Esophagus squamous epithelium (tissue), 5 donors: ENCODE results near the gene SPATA31E1. TPM values are rescaled to one million over a fixed set of nuclear protein-coding genes. Genes with fewer than 3 reads are reported as not detected.

ENCODE experiments used
- DNase-seq: peaks from one replicate; lab custom pipeline; 2025; lab: John Stamatoyannopoulos, UW
- H3K27ac ChIP-seq, 4 donors: fragments of 200-600 bp; sonication (generic); one replicate each; pipeline ENCODE4 v1.5.1; 2016 to 2019; ENCODE audit warnings: mild to moderate bottlenecking in 1 of 4
- H3K27me3 ChIP-seq, 4 donors: fragments of 200-600 bp; sonication (generic); 1 replicate in 3 of 4; 2 replicates in 1 of 4; pipeline versions ENCODE4 v1.5.1 to v1.6.0; 2017 to 2021; ENCODE audit warnings: antibody characterized with exemption in 1 of 4
- H3K36me3 ChIP-seq, 3 donors: fragments of 200-600 bp; sonication (generic); one replicate each; pipeline ENCODE4 v1.5.1; 2016 to 2019
- H3K4me1 ChIP-seq, 3 donors: fragments of 200-600 bp; sonication (generic); one replicate each; pipeline ENCODE4 v1.5.1; 2017 to 2019
- H3K4me3 ChIP-seq, 4 donors: fragments of 200-600 bp; sonication (generic); 1 replicate in 3 of 4; 2 replicates in 1 of 4; pipeline ENCODE4 v1.5.1; 2016 to 2019; ENCODE audit warnings: mild to moderate bottlenecking in 2 of 4, moderate library complexity in 1 of 4
- H3K9me3 ChIP-seq, 3 donors: fragments of 200-600 bp; sonication (generic); one replicate each; pipeline ENCODE4 v1.5.1; 2016 to 2019
- POLR2A ChIP-seq, 4 donors: fragments of 450-650 bp; IDR thresholded peaks; one replicate each; pipeline ENCODE4 v1.6.1; 2017; ENCODE audit warnings: antibody characterized with exemption in 4 of 4, mild to moderate bottlenecking in 4 of 4, moderate library complexity in 3 of 4
- WGBS, 2 donors: methylation state at CpG; one replicate each; pipeline ENCODE4 v1.1.5; 2018; 5-methylcytosine and 5-hydroxymethylcytosine counted together
- intact Hi-C: fragments of 100-400 bp; cut with DNase I; formaldehyde crosslinking; loops from one replicate; pipeline ENCODE4 v1.15.0; 2022
- total RNA-seq, 4 donors: library from RNA; depleted of rRNA; stranded (reverse); fragments of >200 nt; gene quantifications; one replicate each; pipeline ENCODE4 v1.1.0, GENCODE V29; 2016
- TF ChIP-seq, protein P1 (sequence below), 6 experiments: fragments of 450-650 bp in 4 of 6; fragments of 200-600 bp in 2 of 6; sonication (generic) in 2 of 6; IDR thresholded peaks; one replicate each; pipeline ENCODE4 v1.5.1; 2016 to 2019; ENCODE audit warnings: antibody characterized with exemption in 6 of 6, mild to moderate bottlenecking in 4 of 6, moderate library complexity in 4 of 6
- donor health status: DM: yes; HTN: yes; CAD: no.

The SPATA31E1 gene
- total RNA-seq, 4 donors from 2014 or later: not detected

DNA sequence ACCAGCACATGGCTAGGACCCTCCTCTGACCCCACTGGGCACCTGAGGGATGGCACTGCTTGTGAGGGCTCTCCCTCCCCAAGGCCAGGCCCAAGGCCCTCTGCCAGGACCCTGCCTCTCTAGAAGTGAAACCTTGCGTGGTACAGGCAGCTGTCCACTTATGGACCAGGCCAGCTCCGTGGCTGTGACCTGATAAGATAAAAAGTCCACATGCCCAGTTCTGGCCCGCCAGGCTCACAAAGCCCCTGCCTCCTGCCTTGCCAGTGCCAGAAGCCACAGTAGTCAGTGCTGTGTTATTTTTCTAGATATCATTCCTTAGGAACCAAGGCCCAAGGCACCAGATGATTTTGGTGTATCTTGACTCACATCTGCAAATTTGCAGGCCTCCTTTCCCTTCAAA, 14.0 kb upstream of the SPATA31E1 start:
- intact Hi-C loops: no loop called here
- H3K36me3 ChIP-seq: no peaks in the 10 kb centered on the region
- H3K27me3 ChIP-seq: no peaks in the 10 kb centered on the region
- DNase-seq: no peak
- H3K4me1 ChIP-seq: no peaks in the 10 kb centered on the region
- H3K27ac ChIP-seq: no peak overlapping the region
- no peak for TF ChIP-seq POLR2A (IDR thresholded peaks at IDR 0.05)
- TF ChIP-seq, protein P1, sequence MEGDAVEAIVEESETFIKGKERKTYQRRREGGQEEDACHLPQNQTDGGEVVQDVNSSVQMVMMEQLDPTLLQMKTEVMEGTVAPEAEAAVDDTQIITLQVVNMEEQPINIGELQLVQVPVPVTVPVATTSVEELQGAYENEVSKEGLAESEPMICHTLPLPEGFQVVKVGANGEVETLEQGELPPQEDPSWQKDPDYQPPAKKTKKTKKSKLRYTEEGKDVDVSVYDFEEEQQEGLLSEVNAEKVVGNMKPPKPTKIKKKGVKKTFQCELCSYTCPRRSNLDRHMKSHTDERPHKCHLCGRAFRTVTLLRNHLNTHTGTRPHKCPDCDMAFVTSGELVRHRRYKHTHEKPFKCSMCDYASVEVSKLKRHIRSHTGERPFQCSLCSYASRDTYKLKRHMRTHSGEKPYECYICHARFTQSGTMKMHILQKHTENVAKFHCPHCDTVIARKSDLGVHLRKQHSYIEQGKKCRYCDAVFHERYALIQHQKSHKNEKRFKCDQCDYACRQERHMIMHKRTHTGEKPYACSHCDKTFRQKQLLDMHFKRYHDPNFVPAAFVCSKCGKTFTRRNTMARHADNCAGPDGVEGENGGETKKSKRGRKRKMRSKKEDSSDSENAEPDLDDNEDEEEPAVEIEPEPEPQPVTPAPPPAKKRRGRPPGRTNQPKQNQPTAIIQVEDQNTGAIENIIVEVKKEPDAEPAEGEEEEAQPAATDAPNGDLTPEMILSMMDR (IDR thresholded peaks at IDR 0.05): no peak
- WGBS, 2 donors: 100% methylated on average over 1 of the region's 3 CpGs; no CpG with 5 or more reads in 1 of the 2 donors
- H3K4me3 ChIP-seq: no peak overlapping the region
- no peaks in the 10 kb centered on the region for H3K9me3 ChIP-seq

DNA sequence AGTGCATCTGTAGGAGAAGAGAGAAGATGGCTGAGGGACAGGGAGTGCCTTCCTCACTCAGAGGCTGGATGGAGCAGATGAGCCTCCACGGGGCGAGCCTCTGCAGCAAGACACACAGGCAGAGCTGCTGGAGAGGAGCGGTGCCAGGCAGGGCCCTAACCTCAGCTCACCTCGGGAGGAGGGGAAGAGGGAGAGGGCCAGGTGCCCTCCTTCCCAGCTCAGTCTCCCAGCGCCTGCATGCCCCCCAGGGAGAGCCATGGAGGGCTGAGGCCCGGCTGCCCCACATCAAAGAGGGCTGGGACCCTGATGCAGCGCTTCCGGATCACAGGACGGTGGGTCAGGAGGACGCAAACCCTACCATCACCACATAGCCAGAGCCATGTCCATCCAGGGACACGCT, 13.6 kb upstream of the SPATA31E1 start:
- DNase-seq: no peak
- intact Hi-C loops: no loop called here

DNA sequence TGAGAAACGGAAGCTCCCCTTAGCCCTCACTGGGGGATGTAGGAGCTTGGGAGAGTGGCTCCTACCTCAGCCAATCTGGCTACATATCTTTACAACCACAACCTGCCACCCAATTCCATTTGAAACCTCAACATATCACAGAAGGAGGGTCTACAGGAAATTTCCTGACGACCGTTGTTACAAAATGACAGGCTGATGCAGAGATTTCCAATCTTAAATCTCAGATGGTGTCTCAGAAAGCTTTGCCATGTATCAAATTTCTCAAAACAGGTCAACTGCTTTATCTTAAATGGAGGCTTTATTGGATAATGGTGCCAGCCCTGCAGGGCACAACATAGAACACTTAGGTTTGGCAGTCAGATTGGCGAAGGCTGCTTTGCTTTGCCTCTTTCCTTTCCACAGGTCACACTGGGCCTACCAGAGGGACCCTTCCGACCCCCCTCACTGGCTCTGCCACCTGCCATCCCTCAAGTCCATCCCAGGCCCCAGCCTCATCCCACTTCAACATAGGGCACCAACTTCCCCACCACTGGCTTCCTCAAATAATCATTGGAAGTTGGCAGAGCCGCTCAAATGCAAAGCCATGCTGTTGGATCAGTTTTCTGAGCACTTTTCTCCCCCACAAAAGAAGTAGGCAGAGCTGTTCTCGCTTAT, 11.1 kb upstream of the SPATA31E1 start:
- no peak for TF ChIP-seq POLR2A (IDR thresholded peaks at IDR 0.05)
- TF ChIP-seq, protein P1 (IDR thresholded peaks at IDR 0.05): no peak
- intact Hi-C loops: no loop called here
- Histone ChIP-seq H3K27me3 (no peaks in the 10 kb centered on the region), H3K36me3 (no peaks in the 10 kb centered on the region), H3K4me3 (no peak overlapping the region), H3K9me3 (no peaks in the 10 kb centered on the region), H3K27ac (peak overlapping the region in 1 of 4 donors; percentile 21), H3K4me1 (no peaks in the 10 kb centered on the region)
- DNase-seq: no peak
- WGBS, 2 donors: 82 to 83% methylated on average over 7 of the region's 7 CpGs

More for the DNA sequence above, 13.6 kb upstream of the SPATA31E1 start:
- no peaks in the 10 kb centered on the region for H3K27me3 ChIP-seq
- no peak overlapping the region for H3K27ac ChIP-seq
- H3K36me3 ChIP-seq: no peaks in the 10 kb centered on the region
- no peaks in the 10 kb centered on the region for H3K4me1 ChIP-seq
- TF ChIP-seq, protein P1 (IDR thresholded peaks at IDR 0.05): no peak
- no peak for TF ChIP-seq POLR2A (IDR thresholded peaks at IDR 0.05)
- 91 to 100% methylated on average over 1 to 6 of the region's 11 CpGs for WGBS, 2 donors
- H3K4me3 ChIP-seq: no peak overlapping the region
- no peaks in the 10 kb centered on the region for H3K9me3 ChIP-seq

DNA sequence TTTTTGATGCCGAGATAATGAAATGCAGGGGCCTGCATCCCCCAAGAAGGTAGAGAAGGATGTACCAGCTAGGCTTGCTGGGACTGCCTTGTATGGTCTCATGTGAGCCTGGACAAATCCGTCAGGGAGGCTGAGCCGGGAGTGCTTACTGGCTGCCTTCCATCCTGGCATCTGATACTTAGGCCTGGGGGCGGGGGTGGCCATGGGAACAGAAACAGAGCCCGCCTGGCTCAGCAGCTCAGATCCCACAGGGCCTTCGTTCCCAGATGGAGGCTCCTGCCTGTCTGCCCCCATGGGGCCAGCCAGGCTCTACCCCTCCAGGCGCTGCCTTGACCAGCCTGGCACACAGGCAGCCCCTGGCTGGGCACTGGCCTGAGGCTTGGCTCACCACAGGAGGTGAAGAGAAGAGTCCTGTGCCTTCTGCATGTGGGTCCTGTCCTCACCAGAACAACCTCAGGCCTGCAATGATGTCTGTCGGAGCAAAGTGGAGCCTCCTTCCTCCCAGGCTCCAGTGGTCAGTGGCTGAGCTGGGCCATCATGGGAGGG, 10.5 kb upstream of the SPATA31E1 start:
- Histone ChIP-seq H3K27me3 (no peaks in the 10 kb centered on the region), H3K4me1 (no peaks in the 10 kb centered on the region), H3K36me3 (no peaks in the 10 kb centered on the region), H3K9me3 (no peaks in the 10 kb centered on the region), H3K4me3 (no peak overlapping the region), H3K27ac (peak overlapping the region in 1 of 4 donors; percentile 21)
- intact Hi-C loops: no loop called here
- no peak for TF ChIP-seq POLR2A (IDR thresholded peaks at IDR 0.05)
- TF ChIP-seq, protein P1 (IDR thresholded peaks at IDR 0.05): no peak
- no CpG with 5 or more reads among the region's 8 CpGs for WGBS, 2 donors
- DNase-seq: no peak

DNA sequence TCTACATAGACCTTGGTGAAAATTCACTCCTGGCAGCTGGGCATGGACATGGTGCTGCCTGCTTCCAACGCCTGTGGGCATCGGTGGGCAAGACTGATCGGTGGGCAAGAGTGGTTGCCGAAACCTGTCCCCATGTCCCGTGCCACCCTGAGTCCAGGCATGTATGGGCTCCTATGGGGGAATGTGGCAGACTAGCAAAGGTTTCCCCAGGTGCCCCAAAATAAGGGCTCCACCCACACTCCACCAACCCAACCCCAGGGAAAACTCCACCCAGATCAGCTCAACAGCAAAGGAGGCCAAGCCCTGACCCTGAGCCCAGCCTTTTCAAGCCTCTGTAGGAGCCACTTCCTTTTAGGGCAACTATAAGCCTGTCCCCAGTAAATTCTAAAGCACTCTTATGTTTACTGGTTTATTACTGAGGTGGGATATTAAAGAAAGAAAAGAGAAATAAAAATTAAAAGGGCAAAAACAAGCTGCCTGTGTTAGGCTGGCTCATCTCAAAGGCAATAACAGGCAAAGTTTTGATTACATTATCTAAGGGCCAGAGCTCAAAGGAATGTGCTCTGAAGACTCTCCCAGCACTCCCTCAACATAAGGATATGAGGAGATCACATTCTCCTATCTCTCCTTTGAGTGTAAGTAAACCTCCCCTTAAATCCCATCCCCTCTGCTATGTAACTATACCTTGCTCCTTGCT, 8.9 kb upstream of the SPATA31E1 start:
- no peak for DNase-seq
- intact Hi-C loops: no loop called here
- 87 to 97% methylated on average over 5 of the region's 5 CpGs for WGBS, 2 donors
- TF ChIP-seq, protein P1 (IDR thresholded peaks at IDR 0.05): no peak
- no peak for TF ChIP-seq POLR2A (IDR thresholded peaks at IDR 0.05)
- H3K4me1 ChIP-seq: no peaks in the 10 kb centered on the region
- H3K4me3 ChIP-seq: no peak overlapping the region
- H3K36me3 ChIP-seq: no peaks in the 10 kb centered on the region
- no peaks in the 10 kb centered on the region for H3K9me3 ChIP-seq
- no peaks in the 10 kb centered on the region for H3K27me3 ChIP-seq
- no peak overlapping the region for H3K27ac ChIP-seq
